A549 (cell line): Measurements from ENCODE around the gene FAM3C. TPM values are rescaled to one million over a fixed set of nuclear protein-coding genes. Genes with fewer than 3 reads are reported as not detected.

Source experiments
- ATAC-seq, 2 experiments: fragments of 200-7000 bp in 1 of 2; fragments of >200 bp in 1 of 2; cut with Nextera tagmentation in 1 of 2; cut with Tn5 transposase in 1 of 2; 3 replicates each; pipeline versions ENCODE4 v1.8.0 to v1.9.1; 2018 to 2020; ENCODE audit warnings: mild to moderate bottlenecking in 1 of 2, moderate library complexity in 1 of 2
- CTCF ChIA-PET: fragments of 300-600 bp; sonication (Branson Sonifier 250); formaldehyde crosslinking; extraction: SDS; loops from one replicate; lab custom pipeline; 2021; ENCODE audit warnings: antibody characterized with exemption, inconsistent platforms; lab: Yijun Ruan, JAX
- POLR2A ChIA-PET: fragments of 350-600 bp; formaldehyde crosslinking; extraction: SDS; loops from one replicate; lab custom pipeline; 2021; ENCODE audit warnings: antibody characterized with exemption, inconsistent platforms; lab: Yijun Ruan, JAX
- DNase-seq, 2 experiments: peaks; one replicate each; pipeline versions ENCODE4 v3.0.0 to v3.0.0-alpha.2; 2011 to 2016; ENCODE audit warnings: low read depth in 1 of 2, low spot score in 1 of 2
- FAIRE-seq: peaks from 2 replicates; lab custom pipeline; 2011; peaks lifted over from hg19 to GRCh38; lab: Jason Lieb, UNC
- H3K27ac ChIP-seq, 2 experiments: fragments of >200 bp; sonication (Bioruptor Twin); formaldehyde crosslinking; 3 replicates each; pipeline ENCODE4 v1.5.1; 2016 to 2017
- H3K4me1 ChIP-seq: fragments of >200 bp; sonication (Bioruptor Twin); formaldehyde crosslinking; 3 replicates; pipeline ENCODE4 v1.6.1; 2016
- H3K4me2 ChIP-seq: fragments of >200 bp; sonication (Bioruptor Twin); formaldehyde crosslinking; 3 replicates; pipeline ENCODE4 v1.6.1; 2016
- H3K4me3 ChIP-seq: fragments of >200 bp; sonication (Bioruptor Twin); formaldehyde crosslinking; 3 replicates; pipeline ENCODE4 v1.5.1; 2016
- H3K9me3 ChIP-seq: fragments of >200 bp; sonication (Bioruptor Twin); formaldehyde crosslinking; 3 replicates; pipeline ENCODE4 v1.6.1; 2016
- BCL3 ChIP-seq: fragments of >200 bp; sonication (Bioruptor Twin); formaldehyde crosslinking; IDR thresholded peaks from 3 replicates; pipeline ENCODE4 v1.6.1; 2016
- CBX2 ChIP-seq: fragments of 200-600 bp; sonication (generic); IDR thresholded peaks from 2 replicates; pipeline ENCODE4 v1.6.1; 2016; ENCODE audit warnings: low read depth, mild to moderate bottlenecking, borderline replicate concordance
- EHF ChIP-seq: fragments of 250-450 bp; sonication (Bioruptor Pico); IDR thresholded peaks from 2 replicates; pipeline ENCODE4 v1.5.0; 2020; ENCODE audit warnings: mild to moderate bottlenecking
- EHMT2 ChIP-seq: fragments of 200-600 bp; sonication (generic); IDR thresholded peaks from 2 replicates; pipeline ENCODE4 v1.6.1; 2016; ENCODE audit warnings: antibody characterized with exemption, low read depth, mild to moderate bottlenecking, moderate library complexity
- GATA3 ChIP-seq: IDR thresholded peaks from 2 replicates; pipeline ENCODE4 v1.6.1; 2012; ENCODE audit warnings: borderline replicate concordance
- HDAC2 ChIP-seq: fragments of 200-600 bp; sonication (generic); IDR thresholded peaks from 2 replicates; pipeline ENCODE4 v1.6.1; 2016
- HEYL ChIP-seq: fragments of 250-450 bp; sonication (Bioruptor Pico); IDR thresholded peaks from 2 replicates; pipeline ENCODE4 v1.8.0; 2021; ENCODE audit warnings: mild to moderate bottlenecking, moderate library complexity
- HOXA7 ChIP-seq: fragments of 250-450 bp; sonication (Bioruptor Pico); IDR thresholded peaks from 2 replicates; pipeline ENCODE4 v1.5.0; 2020; ENCODE audit warnings: mild to moderate bottlenecking, moderate library complexity
- HOXB5 ChIP-seq: fragments of 250-450 bp; sonication (Bioruptor Pico); IDR thresholded peaks from 2 replicates; pipeline ENCODE4 v1.5.0; 2020; ENCODE audit warnings: mild to moderate bottlenecking, moderate library complexity
- JUN ChIP-seq, 2 experiments: fragments of >200 bp; sonication (Bioruptor Twin); formaldehyde crosslinking; IDR thresholded peaks; 2 replicates in 1 of 2; 3 replicates in 1 of 2; pipeline ENCODE4 v1.6.1; 2016 to 2017
- KDM1A ChIP-seq: fragments of 200-600 bp; sonication (generic); IDR thresholded peaks from 2 replicates; pipeline ENCODE4 v1.6.1; 2016; ENCODE audit warnings: low read depth, mild to moderate bottlenecking
- KDM5A ChIP-seq: fragments of 200-600 bp; sonication (generic); IDR thresholded peaks from 2 replicates; pipeline ENCODE4 v1.6.1; 2016; ENCODE audit warnings: antibody characterized with exemption, mild to moderate bottlenecking
- MAX ChIP-seq: IDR thresholded peaks from 2 replicates; pipeline ENCODE4 v1.6.1; 2012
- MAZ ChIP-seq: fragments of 150-350 bp; IDR thresholded peaks from 2 replicates; pipeline ENCODE4 v1.6.1; 2014; ENCODE audit warnings: antibody characterized with exemption, low read depth, low read length, borderline replicate concordance
- MYC ChIP-seq: IDR thresholded peaks from 2 replicates; pipeline ENCODE4 v1.6.1; 2012; ENCODE audit warnings: mild to moderate bottlenecking, inconsistent platforms, low read length, improper control_type of control experiment, borderline replicate concordance
- NR3C1 ChIP-seq: fragments of >200 bp; sonication (Bioruptor Twin); formaldehyde crosslinking; IDR thresholded peaks from 3 replicates; pipeline ENCODE4 v1.6.1; 2017
- POLR2A ChIP-seq: IDR thresholded peaks from 2 replicates; pipeline ENCODE4 v1.6.1; 2012; ENCODE audit warnings: mild to moderate bottlenecking, low read length
- REST ChIP-seq: fragments of 200-600 bp; sonication (generic); IDR thresholded peaks from 2 replicates; pipeline ENCODE4 v1.6.1; 2016; ENCODE audit warnings: antibody characterized with exemption, mild to moderate bottlenecking, moderate library complexity
- RFX5 ChIP-seq: fragments of 450-650 bp; IDR thresholded peaks from 2 replicates; pipeline ENCODE4 v1.7.1; 2014; ENCODE audit warnings: antibody characterized with exemption, mild to moderate bottlenecking, moderate library complexity
- RNF2 ChIP-seq: fragments of 200-600 bp; sonication (generic); IDR thresholded peaks from 2 replicates; pipeline ENCODE4 v1.6.1; 2016; ENCODE audit warnings: low read depth, mild to moderate bottlenecking, antibody characterized with exemption, moderate library complexity, borderline replicate concordance
- SMC3 ChIP-seq: fragments of >200 bp; sonication (Bioruptor Twin); formaldehyde crosslinking; IDR thresholded peaks from 3 replicates; pipeline ENCODE4 v1.6.1; 2018; ENCODE audit warnings: inconsistent platforms
- SREBF2 ChIP-seq: fragments of 450-650 bp; IDR thresholded peaks from 2 replicates; pipeline ENCODE4 v1.6.1; 2014; ENCODE audit warnings: mild to moderate bottlenecking, moderate library complexity
- ZC3H11A ChIP-seq: fragments of 450-650 bp; IDR thresholded peaks from 2 replicates; pipeline ENCODE4 v1.6.1; 2014; ENCODE audit warnings: antibody characterized with exemption, mild to moderate bottlenecking
- ZNF302 ChIP-seq: fragments of 250-450 bp; sonication (Bioruptor Pico); IDR thresholded peaks from 2 replicates; pipeline ENCODE4 v1.9.0; 2021; ENCODE audit warnings: inconsistent platforms, mild to moderate bottlenecking, moderate library complexity
- WGBS: methylation state at CpG from one replicate; pipeline ENCODE4 v1.1.6; 2017; ENCODE audit errors: missing lambda C conversion rate; 5-methylcytosine and 5-hydroxymethylcytosine counted together
- polyA plus RNA-seq, 4 experiments: library from polyadenylated mRNA; depleted of rRNA in 3 of 4; stranded (reverse); fragments of >200 nt; fragmentation: RNase III in 1 of 4; extraction: RNeasy Plus Mini Kit Qiagen cat#74134 plus additional on column Dnase treatment in 1 of 4; gene quantifications; 2 replicates in 3 of 4; 3 replicates in 1 of 4; pipeline ENCODE4 v1.2.3, GENCODE V29; 2011 to 2017

Gene FAM3C
- polyA plus RNA-seq, 2 of the 4 experiments (the other 2 are of a cell fraction), result 29.4 to 46.4 TPM

GRCh38 chr7:121384265-121384664 lies 11.8 kb downstream of the FAM3C start:
- CTCF ChIA-PET, result interaction anchor here (2.2 to 6.8 kb wide), 2 partner anchors 12 to 17 kb away, joined by 9 to 62 read pairs; partner anchors contain the start of gene FAM3C
- DNase-seq (no peak), ATAC-seq (no peak)
- TF ChIP-seq HDAC2, result no peak
- TF ChIP-seq KDM1A, result no peak
- TF ChIP-seq RNF2, result no peak
- TF ChIP-seq NR3C1, result no peak
- TF ChIP-seq KDM5A, result no peak
- no peak for TF ChIP-seq RFX5
- no peak for TF ChIP-seq POLR2A
- TF ChIP-seq MAX, result no peak
- no peak for TF ChIP-seq BCL3
- TF ChIP-seq GATA3, result no peak
- no peak for TF ChIP-seq SREBF2
- TF ChIP-seq EHMT2, result no peak
- TF ChIP-seq JUN (IDR thresholded peaks at IDR 0.05), result no peak
- no peak for TF ChIP-seq ZNF302 (CRISPR knock-in tag)
- TF ChIP-seq HOXB5 (CRISPR knock-in tag), result no peak
- TF ChIP-seq HEYL (CRISPR knock-in tag), result no peak
- TF ChIP-seq MYC, result no peak
- TF ChIP-seq EHF (CRISPR knock-in tag), result no peak
- TF ChIP-seq ZC3H11A, result no peak
- no peak for TF ChIP-seq SMC3
- TF ChIP-seq, all 56 proteins: peak for 0
- Histone ChIP-seq H3K27ac (no peak overlapping the region), H3K9me3 (no peaks in the 10 kb centered on the region), H3K4me1 (no peaks in the 10 kb centered on the region), H3K4me2 (no peak overlapping the region), H3K4me3 (no peak overlapping the region)
- POLR2A ChIA-PET, result interaction anchor here (1.0 kb wide), 1 partner anchor 12 kb away, joined by 3 read pairs; the partner anchor contains the start of gene FAM3C
- no peak for FAIRE-seq
- WGBS, result 93% methylated on average over 2 of the region's 2 CpGs

GRCh38 chr7:121383235-121383910 lies 12.7 kb downstream of the FAM3C start:
- H3K9me3 ChIP-seq, result no peaks in the 10 kb centered on the region
- TF ChIP-seq MYC (no peak), CBX2 (no peak), REST (no peak), HOXA7 (no peak), MAZ (no peak)
- TF ChIP-seq, all 56 proteins: peak for 0
- 96% methylated on average over 2 of the region's 2 CpGs for WGBS
- ChIA-PET POLR2A (interaction anchor here (1.0 kb wide), 2 partner anchors 13 kb away, joined by 3 to 4 read pairs; partner anchors contain the start of gene FAM3C), CTCF (interaction anchor here (1.4 to 6.8 kb wide), 3 partner anchors 13 to 164 kb away, joined by 7 to 62 read pairs (median 9); partner anchors contain the start of gene FAM3C)
- Histone ChIP-seq H3K27ac (no peak overlapping the region), H3K4me2 (no peak overlapping the region), H3K4me3 (no peak overlapping the region), H3K4me1 (no peaks in the 10 kb centered on the region)
- ATAC-seq (no peak), DNase-seq (no peak), FAIRE-seq (no peak)
